Neural cell (in vitro differentiated cells): ENCODE measurements around the gene COL5A1. TPM values are rescaled to one million over a fixed set of nuclear protein-coding genes. Genes with fewer than 3 reads are reported as not detected.

ENCODE experiments used
- H2AFZ ChIP-seq: fragments of 200-600, 300-800 bp; sonication (generic), shearing (Covaris generic); 2 replicates; pipeline ENCODE4 v1.6.0; 2014; ENCODE audit warnings: low read depth, mild to moderate bottlenecking, antibody characterized with exemption, low read length, moderate library complexity
- H3F3A ChIP-seq: fragments of 200-600 bp; shearing (Covaris generic); 2 replicates; pipeline ENCODE4 v1.6.1; 2016; ENCODE audit warnings: mild to moderate bottlenecking, moderate library complexity, mixed read lengths, antibody characterized with exemption, low read length; ENCODE audit not compliant: insufficient read depth, poor library complexity, severe bottlenecking
- H3K27ac ChIP-seq: fragments of 200-600, 300-800 bp; sonication (generic), shearing (Covaris generic); 2 replicates; pipeline ENCODE4 v1.5.1; 2014; ENCODE audit warnings: mild to moderate bottlenecking, low read length, moderate library complexity
- H3K27me3 ChIP-seq: fragments of 300-800, 200-600 bp; sonication (generic), shearing (Covaris generic); 2 replicates; pipeline ENCODE4 v1.6.0; 2014; ENCODE audit warnings: mild to moderate bottlenecking, low read depth, low read length, moderate library complexity; ENCODE audit not compliant: insufficient read depth
- H3K36me3 ChIP-seq: fragments of 300-800, 200-600 bp; sonication (generic), shearing (Covaris generic); 2 replicates; pipeline ENCODE4 v1.5.1; 2014; ENCODE audit warnings: mild to moderate bottlenecking, antibody characterized with exemption, low read length, moderate library complexity; ENCODE audit not compliant: insufficient read depth
- H3K4me2 ChIP-seq: fragments of 300-800, 200-600 bp; sonication (generic), shearing (Covaris generic); 2 replicates; pipeline ENCODE4 v1.6.0; 2014; ENCODE audit warnings: mild to moderate bottlenecking, low read length
- H3K4me3 ChIP-seq: fragments of 300-800, 200-600 bp; sonication (generic), shearing (Covaris generic); 2 replicates; pipeline ENCODE4 v1.5.1; 2014; ENCODE audit warnings: mild to moderate bottlenecking, low read length, moderate library complexity
- H3K79me2 ChIP-seq: fragments of 200-600 bp; shearing (Covaris generic); replicated peaks from 2 replicates; pipeline ENCODE4 v1.6.0; 2014; ENCODE audit warnings: mild to moderate bottlenecking, low read length, moderate library complexity; ENCODE audit not compliant: insufficient read depth
- H3K9ac ChIP-seq: fragments of 300-800, 200-600 bp; sonication (generic), shearing (Covaris generic); 2 replicates; pipeline ENCODE4 v1.6.1; 2016; ENCODE audit warnings: mild to moderate bottlenecking, low read length, mixed read lengths
- H3K9me2 ChIP-seq: fragments of 200-600 bp; shearing (Covaris generic); 2 replicates; pipeline ENCODE4 v1.6.1; 2016; ENCODE audit warnings: mild to moderate bottlenecking, low read length, mixed read lengths; ENCODE audit not compliant: insufficient read depth
- H3K9me3 ChIP-seq: fragments of 200-600, 300-800 bp; sonication (generic), shearing (Covaris generic); 2 replicates; pipeline ENCODE4 v1.6.1; 2016; ENCODE audit warnings: mild to moderate bottlenecking, mixed run types, low read length, moderate library complexity, mixed read lengths
- H4K20me1 ChIP-seq: fragments of 200-600 bp; shearing (Covaris generic); 2 replicates; pipeline ENCODE4 v1.6.1; 2016; ENCODE audit warnings: mild to moderate bottlenecking, mixed run types; ENCODE audit not compliant: insufficient read depth
- EP300 ChIP-seq: fragments of 450-650 bp; conservative IDR thresholded peaks from 2 replicates; pipeline ENCODE4 v1.6.1; 2014; ENCODE audit warnings: antibody characterized with exemption, mild to moderate bottlenecking, moderate library complexity; ENCODE audit not compliant: poor library complexity, severe bottlenecking
- EZH2 ChIP-seq: fragments of 200-600, 300-800 bp; shearing (Covaris generic), sonication (generic); IDR thresholded peaks from 2 replicates; pipeline ENCODE4 v1.6.1; 2014; ENCODE audit warnings: antibody characterized with exemption, low read length, borderline replicate concordance, mild to moderate bottlenecking; ENCODE audit not compliant: insufficient read depth, poor library complexity, severe bottlenecking
- MXI1 ChIP-seq: fragments of 450-650 bp; conservative IDR thresholded peaks from 2 replicates; pipeline ENCODE4 v1.6.1; 2014; ENCODE audit warnings: antibody characterized with exemption, mild to moderate bottlenecking; ENCODE audit not compliant: poor library complexity, severe bottlenecking
- POLR2AphosphoS5 ChIP-seq: IDR thresholded peaks from 2 replicates; pipeline ENCODE4 v1.6.1; 2012
- RAD21 ChIP-seq: fragments of 450-650 bp; conservative IDR thresholded peaks from 2 replicates; pipeline ENCODE4 v1.6.1; 2014; ENCODE audit warnings: antibody characterized with exemption, mild to moderate bottlenecking, moderate library complexity
- SMC3 ChIP-seq: fragments of 450-650 bp; conservative IDR thresholded peaks from 2 replicates; pipeline ENCODE4 v1.6.1; 2014; ENCODE audit warnings: antibody characterized with exemption, mild to moderate bottlenecking, moderate library complexity; ENCODE audit not compliant: poor library complexity
- TAF1 ChIP-seq: IDR thresholded peaks from 2 replicates; pipeline ENCODE4 v1.6.1; 2012; ENCODE audit warnings: low read depth
- polyA plus RNA-seq: library from polyadenylated mRNA; depleted of rRNA; stranded (reverse); fragments of >200 nt; gene quantifications from 2 replicates; pipeline ENCODE4 v1.2.3, GENCODE V29; 2014
- TF ChIP-seq, protein P1 (sequence below): fragments of 450-650 bp; IDR thresholded peaks from 2 replicates; pipeline ENCODE4 v1.5.1; 2014; ENCODE audit warnings: antibody characterized with exemption, mild to moderate bottlenecking, moderate library complexity; ENCODE audit not compliant: poor library complexity, severe bottlenecking
- TF ChIP-seq, protein P2 (sequence below): IDR thresholded peaks from 2 replicates; pipeline ENCODE4 v1.6.1; 2012; ENCODE audit warnings: borderline replicate concordance

Gene COL5A1
- polyA plus RNA-seq, 1 donor from 2014 or later: not detected

DNA sequence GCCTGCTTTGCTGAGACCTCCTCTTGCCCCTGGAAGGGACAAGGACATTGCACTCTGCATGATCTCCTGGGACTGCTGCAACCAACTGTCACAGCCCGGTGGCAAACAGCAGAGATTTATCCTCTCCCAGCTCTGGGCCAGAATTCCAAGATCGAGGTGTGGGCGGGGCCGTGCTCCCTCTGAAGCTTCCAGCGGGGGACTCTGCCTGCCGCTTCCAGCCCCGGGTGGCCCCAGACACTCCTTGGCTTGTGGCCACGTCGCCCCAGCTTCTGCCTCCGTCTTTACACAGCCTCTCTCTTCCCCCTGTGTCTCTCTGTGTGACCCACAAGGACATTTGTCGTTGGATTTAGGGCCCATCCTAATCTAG is 67.1 kb downstream of the COL5A1 start:
- Histone ChIP-seq H3K9me2 (no peaks in the 10 kb centered on the region), H3K79me2 (no peaks in the 10 kb centered on the region), H3K4me3 (no peak overlapping the region), H3K27ac (no peak overlapping the region), H3K9ac (no peak overlapping the region), H4K20me1 (no peaks in the 10 kb centered on the region), H3F3A (no peaks in the 10 kb centered on the region), H3K4me2 (no peak overlapping the region), H3K9me3 (no peaks in the 10 kb centered on the region), H3K36me3 (no peaks in the 10 kb centered on the region), H2AFZ (no peak overlapping the region), H3K27me3 (no peaks in the 10 kb centered on the region)
- TF ChIP-seq TAF1 (no peak), MXI1 (no peak)

DNA sequence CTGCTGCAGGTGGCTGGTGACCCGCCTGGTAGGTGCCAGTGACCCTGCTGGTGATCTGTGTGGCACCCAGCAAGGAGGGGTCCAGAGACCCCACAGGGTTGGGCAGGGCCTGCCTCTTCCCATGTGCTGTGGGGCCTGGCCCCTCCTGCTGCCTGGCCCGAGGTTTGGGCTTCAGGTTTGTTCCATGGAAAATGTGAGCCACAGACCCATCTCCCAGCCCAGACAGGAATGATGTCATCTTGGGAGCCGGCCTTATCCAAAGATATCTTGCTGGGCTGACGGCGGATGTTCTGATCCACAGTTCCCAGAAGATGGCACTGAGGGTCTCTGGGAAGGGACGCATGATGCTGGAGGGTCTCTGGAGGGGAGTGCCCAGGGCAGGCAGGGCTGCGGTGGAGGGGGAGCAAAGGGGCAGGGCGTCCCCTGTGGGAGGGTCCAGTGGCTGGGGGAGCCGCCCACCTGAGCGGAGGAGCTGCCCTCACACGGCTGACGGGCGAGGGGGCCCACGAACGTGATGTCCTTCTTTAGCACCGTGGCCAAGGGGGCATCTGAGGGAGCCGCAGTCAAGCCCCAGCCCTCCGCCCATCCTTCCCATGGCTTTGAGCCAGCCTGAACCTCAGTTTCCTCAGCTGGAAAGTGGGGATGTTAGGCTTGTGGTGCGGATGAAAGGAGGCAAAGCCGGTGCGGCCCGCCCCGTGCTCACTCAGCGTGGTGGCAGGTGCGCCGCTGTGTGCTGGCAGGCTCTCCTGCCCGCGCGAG is 68.1 kb downstream of the COL5A1 start:
- Histone ChIP-seq H3K36me3 (no peaks in the 10 kb centered on the region), H3K27me3 (no peaks in the 10 kb centered on the region), H2AFZ (no peak overlapping the region), H3K79me2 (no peaks in the 10 kb centered on the region), H3K9me2 (no peaks in the 10 kb centered on the region), H3K4me2 (no peak overlapping the region), H3K4me3 (no peak overlapping the region), H4K20me1 (no peaks in the 10 kb centered on the region), H3K27ac (no peak overlapping the region), H3K9ac (no peak overlapping the region), H3F3A (no peaks in the 10 kb centered on the region), H3K9me3 (no peaks in the 10 kb centered on the region)
- TF ChIP-seq RAD21 (no peak), EZH2 (no peak), MXI1 (no peak), SMC3 (no peak), EP300 (no peak), TAF1 (no peak), POLR2AphosphoS5 (no peak)
- TF ChIP-seq, protein P1, sequence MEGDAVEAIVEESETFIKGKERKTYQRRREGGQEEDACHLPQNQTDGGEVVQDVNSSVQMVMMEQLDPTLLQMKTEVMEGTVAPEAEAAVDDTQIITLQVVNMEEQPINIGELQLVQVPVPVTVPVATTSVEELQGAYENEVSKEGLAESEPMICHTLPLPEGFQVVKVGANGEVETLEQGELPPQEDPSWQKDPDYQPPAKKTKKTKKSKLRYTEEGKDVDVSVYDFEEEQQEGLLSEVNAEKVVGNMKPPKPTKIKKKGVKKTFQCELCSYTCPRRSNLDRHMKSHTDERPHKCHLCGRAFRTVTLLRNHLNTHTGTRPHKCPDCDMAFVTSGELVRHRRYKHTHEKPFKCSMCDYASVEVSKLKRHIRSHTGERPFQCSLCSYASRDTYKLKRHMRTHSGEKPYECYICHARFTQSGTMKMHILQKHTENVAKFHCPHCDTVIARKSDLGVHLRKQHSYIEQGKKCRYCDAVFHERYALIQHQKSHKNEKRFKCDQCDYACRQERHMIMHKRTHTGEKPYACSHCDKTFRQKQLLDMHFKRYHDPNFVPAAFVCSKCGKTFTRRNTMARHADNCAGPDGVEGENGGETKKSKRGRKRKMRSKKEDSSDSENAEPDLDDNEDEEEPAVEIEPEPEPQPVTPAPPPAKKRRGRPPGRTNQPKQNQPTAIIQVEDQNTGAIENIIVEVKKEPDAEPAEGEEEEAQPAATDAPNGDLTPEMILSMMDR: no peak
- TF ChIP-seq, protein P2, sequence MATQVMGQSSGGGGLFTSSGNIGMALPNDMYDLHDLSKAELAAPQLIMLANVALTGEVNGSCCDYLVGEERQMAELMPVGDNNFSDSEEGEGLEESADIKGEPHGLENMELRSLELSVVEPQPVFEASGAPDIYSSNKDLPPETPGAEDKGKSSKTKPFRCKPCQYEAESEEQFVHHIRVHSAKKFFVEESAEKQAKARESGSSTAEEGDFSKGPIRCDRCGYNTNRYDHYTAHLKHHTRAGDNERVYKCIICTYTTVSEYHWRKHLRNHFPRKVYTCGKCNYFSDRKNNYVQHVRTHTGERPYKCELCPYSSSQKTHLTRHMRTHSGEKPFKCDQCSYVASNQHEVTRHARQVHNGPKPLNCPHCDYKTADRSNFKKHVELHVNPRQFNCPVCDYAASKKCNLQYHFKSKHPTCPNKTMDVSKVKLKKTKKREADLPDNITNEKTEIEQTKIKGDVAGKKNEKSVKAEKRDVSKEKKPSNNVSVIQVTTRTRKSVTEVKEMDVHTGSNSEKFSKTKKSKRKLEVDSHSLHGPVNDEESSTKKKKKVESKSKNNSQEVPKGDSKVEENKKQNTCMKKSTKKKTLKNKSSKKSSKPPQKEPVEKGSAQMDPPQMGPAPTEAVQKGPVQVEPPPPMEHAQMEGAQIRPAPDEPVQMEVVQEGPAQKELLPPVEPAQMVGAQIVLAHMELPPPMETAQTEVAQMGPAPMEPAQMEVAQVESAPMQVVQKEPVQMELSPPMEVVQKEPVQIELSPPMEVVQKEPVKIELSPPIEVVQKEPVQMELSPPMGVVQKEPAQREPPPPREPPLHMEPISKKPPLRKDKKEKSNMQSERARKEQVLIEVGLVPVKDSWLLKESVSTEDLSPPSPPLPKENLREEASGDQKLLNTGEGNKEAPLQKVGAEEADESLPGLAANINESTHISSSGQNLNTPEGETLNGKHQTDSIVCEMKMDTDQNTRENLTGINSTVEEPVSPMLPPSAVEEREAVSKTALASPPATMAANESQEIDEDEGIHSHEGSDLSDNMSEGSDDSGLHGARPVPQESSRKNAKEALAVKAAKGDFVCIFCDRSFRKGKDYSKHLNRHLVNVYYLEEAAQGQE: no peak

DNA sequence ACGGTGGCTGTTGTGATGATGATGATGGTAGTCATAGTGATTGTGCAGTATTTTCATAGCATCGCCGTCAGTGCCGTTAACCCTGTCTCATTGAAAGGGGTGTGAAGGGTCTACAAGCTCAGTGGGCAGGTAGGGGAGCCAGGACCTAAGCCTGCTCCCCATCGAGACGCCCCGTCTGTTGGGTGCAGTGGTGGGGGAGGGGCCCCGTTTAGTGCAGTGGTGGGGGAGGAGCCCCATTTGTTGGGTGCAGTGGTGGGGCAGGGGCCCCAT is 68.6 kb downstream of the COL5A1 start:
- Histone ChIP-seq H3F3A (no peaks in the 10 kb centered on the region), H3K36me3 (no peaks in the 10 kb centered on the region), H3K27me3 (no peaks in the 10 kb centered on the region), H3K4me3 (no peak overlapping the region), H3K9me2 (no peaks in the 10 kb centered on the region), H2AFZ (no peak overlapping the region), H3K79me2 (no peaks in the 10 kb centered on the region), H3K27ac (no peak overlapping the region), H4K20me1 (no peaks in the 10 kb centered on the region), H3K9me3 (no peaks in the 10 kb centered on the region), H3K9ac (no peak overlapping the region), H3K4me2 (no peak overlapping the region)
- TF ChIP-seq SMC3 (no peak), RAD21 (no peak), EP300 (no peak), EZH2 (no peak), POLR2AphosphoS5 (no peak), MXI1 (no peak), TAF1 (no peak)
- TF ChIP-seq, protein P1: no peak
- TF ChIP-seq, protein P2: no peak
